WERI-Rb-1 (cell line): Measurements from ENCODE around the gene GNG7.
"Not testable (repeated sequence)": the region's sequence is repeated elsewhere in the genome, so short reads cannot be mapped to it uniquely, and the experiment has no call there.

ENCODE experiments used
- DNase-seq: peaks from one replicate; pipeline ENCODE4 v3.0.0-alpha.2; 2020
- H3K27ac ChIP-seq: fragments of 250-450 bp; sonication (Bioruptor Pico); 2 replicates; pipeline ENCODE4 v1.5.1; 2020; ENCODE audit warnings: mild to moderate bottlenecking, moderate library complexity
- H3K27me3 ChIP-seq: fragments of 250-450 bp; sonication (Bioruptor Pico); 2 replicates; pipeline ENCODE4 v1.5.1; 2021; ENCODE audit warnings: mild to moderate bottlenecking, low read depth, moderate library complexity; ENCODE audit not compliant: insufficient read depth, severe bottlenecking
- H3K36me3 ChIP-seq: fragments of 250-450 bp; sonication (Bioruptor Pico); 2 replicates; pipeline ENCODE4 v1.5.1; 2020; ENCODE audit warnings: mild to moderate bottlenecking, moderate library complexity
- H3K4me3 ChIP-seq: 2 replicates; pipeline ENCODE4 v1.5.1; 2011; ENCODE audit warnings: low read depth, mild to moderate bottlenecking, control low read depth, low read length
- H3K9me3 ChIP-seq: fragments of 250-450 bp; sonication (Bioruptor Pico); 2 replicates; pipeline ENCODE4 v1.5.1; 2021; ENCODE audit warnings: mild to moderate bottlenecking, moderate library complexity; ENCODE audit not compliant: severe bottlenecking
- TF ChIP-seq, protein P1 (sequence below): IDR thresholded peaks from 2 replicates; pipeline ENCODE4 v1.5.1; 2011; ENCODE audit warnings: low read depth, mild to moderate bottlenecking, control low read depth, inconsistent platforms, low read length

The GNG7 gene

GRCh38 chr19:2612619-2613249 lies 89.8 kb downstream of the GNG7 start:
- H3K27me3 ChIP-seq: no peaks in the 10 kb centered on the region
- peaks cover 6% of the 10 kb centered on the region for H3K9me3 ChIP-seq
- TF ChIP-seq, protein P1, sequence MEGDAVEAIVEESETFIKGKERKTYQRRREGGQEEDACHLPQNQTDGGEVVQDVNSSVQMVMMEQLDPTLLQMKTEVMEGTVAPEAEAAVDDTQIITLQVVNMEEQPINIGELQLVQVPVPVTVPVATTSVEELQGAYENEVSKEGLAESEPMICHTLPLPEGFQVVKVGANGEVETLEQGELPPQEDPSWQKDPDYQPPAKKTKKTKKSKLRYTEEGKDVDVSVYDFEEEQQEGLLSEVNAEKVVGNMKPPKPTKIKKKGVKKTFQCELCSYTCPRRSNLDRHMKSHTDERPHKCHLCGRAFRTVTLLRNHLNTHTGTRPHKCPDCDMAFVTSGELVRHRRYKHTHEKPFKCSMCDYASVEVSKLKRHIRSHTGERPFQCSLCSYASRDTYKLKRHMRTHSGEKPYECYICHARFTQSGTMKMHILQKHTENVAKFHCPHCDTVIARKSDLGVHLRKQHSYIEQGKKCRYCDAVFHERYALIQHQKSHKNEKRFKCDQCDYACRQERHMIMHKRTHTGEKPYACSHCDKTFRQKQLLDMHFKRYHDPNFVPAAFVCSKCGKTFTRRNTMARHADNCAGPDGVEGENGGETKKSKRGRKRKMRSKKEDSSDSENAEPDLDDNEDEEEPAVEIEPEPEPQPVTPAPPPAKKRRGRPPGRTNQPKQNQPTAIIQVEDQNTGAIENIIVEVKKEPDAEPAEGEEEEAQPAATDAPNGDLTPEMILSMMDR: no peak
- H3K36me3 ChIP-seq: no peaks in the 10 kb centered on the region
- no peak for DNase-seq
- no peak overlapping the region for H3K27ac ChIP-seq
- H3K4me3 ChIP-seq: no peak overlapping the region

DNA sequence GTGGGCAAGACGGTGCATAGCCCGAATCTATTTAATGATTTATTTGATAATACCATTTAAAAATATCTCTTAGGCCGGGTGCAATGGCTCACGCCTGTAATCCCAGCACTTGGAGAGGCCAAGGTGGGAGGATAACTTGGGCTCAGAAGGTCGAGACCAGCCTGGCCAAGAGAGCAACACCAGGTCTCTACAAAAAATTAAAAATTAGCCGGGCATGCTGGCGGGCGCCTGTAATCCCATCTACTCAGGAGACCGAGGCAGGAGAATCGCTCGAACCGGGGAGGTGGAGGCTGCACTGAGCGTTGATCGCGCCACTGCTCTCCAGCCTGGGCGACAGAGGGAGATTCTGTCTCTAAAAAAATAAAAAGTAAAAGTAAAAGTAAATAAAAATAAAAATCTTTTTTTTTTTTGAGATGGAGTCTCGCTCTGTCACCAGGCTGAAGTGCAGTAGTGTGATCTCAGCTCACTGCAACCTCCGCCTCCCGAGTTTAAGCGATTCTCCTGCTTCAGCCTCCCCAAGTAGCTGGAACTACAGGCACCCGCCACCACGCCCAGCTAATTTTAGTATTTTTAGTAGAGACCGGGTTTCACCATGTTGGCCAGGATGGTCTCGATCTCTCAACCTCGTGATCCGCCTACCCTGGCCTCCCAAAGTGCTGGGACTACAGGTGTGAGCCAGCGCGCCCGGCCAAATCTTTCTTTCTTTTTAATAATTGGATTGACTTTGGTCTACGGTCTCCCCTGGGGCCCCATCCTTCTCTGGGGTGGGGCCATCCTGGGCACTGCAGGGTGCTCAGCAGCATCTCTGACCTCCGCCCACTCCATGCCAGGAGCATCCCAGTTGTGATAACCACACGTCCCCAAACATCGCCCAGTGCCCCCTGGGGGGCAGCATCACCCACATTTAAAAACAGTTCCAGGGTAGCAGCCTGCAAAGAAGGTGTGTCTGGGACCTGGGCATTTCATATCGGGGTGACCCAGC lies 90.7 kb downstream of the GNG7 start:
- Histone ChIP-seq H3K4me3 (no peak overlapping the region), H3K36me3 (no peaks in the 10 kb centered on the region), H3K9me3 (peaks cover 6% of the 10 kb centered on the region), H3K27ac (no peak overlapping the region), H3K27me3 (no peaks in the 10 kb centered on the region)
- TF ChIP-seq, protein P1: 0 out of 2 replicates have a peak, but pooled peaks have one; percentile 11
- no peak for DNase-seq

GRCh38 chr19:2610637-2611482 lies 91.6 kb downstream of the GNG7 start:
- Histone ChIP-seq H3K27ac (no peak overlapping the region), H3K4me3 (peak overlapping the region; percentile 28), H3K36me3 (no peaks in the 10 kb centered on the region), H3K9me3 (peaks cover 6% of the 10 kb centered on the region), H3K27me3 (no peaks in the 10 kb centered on the region)
- DNase-seq: peak; percentile 92
- TF ChIP-seq, protein P1: peak; percentile 99

DNA sequence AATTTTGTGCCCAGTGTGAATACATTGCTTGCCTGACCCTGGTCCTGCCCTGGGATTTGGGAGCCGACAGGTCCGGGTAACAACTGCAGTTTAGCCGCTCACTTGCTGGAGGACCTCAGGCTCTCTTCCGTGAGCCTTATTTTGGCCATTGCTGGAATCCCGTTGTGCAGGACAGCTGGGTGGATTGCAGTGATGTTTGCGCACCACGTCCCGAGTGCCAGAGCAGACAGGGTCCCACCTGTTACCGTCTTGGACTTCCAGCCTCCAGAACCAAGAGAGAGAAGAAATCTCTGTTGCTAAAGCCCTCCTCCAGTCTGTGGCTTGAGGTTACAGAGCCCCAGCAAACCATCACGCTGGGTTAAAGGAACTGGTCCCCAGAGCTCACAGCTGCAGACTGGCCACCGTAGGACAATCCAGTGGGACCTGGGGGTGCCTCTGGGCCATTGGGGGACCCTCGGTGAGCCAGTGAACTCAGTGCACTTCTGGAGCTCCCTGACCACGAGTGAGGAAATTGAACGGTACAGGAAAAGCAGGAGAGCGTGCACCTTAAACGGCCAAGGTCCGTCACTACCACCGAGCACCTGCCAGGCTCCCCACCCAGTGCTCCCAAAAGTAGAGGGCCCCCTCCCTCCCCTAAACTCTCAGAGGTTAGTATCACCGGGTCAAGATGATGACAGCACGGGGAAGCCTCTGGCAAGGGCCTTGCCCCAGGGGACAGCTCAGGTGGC lies 92.9 kb downstream of the GNG7 start:
- Histone ChIP-seq H3K27ac (no peak overlapping the region), H3K9me3 (peaks cover 3% of the 10 kb centered on the region)

GRCh38 chr19:2609034-2609388 lies 93.5 kb downstream of the GNG7 start:
- not testable (repeated sequence) for DNase-seq, H3K4me3 ChIP-seq, H3K27ac ChIP-seq, H3K27me3 ChIP-seq, H3K9me3 ChIP-seq, H3K36me3 ChIP-seq

More for the DNA sequence above, 92.9 kb downstream of the GNG7 start:
- TF ChIP-seq, protein P1: no peak
- no peaks in the 10 kb centered on the region for H3K36me3 ChIP-seq
- DNase-seq: no peak
- no peaks in the 10 kb centered on the region for H3K27me3 ChIP-seq
- no peak overlapping the region for H3K4me3 ChIP-seq
